Prostate gland (tissue), 2 donors: ENCODE data around the gene KCNT1.

Experiments used
- CTCF ChIP-seq, 4 experiments: fragments of 200-600 bp in 2 of 4; fragments of 450-650 bp in 2 of 4; sonication (generic) in 2 of 4; IDR thresholded peaks; 1 replicate in 3 of 4; 2 replicates in 1 of 4; pipeline ENCODE4 v1.5.1; 2016 to 2019; ENCODE audit warnings: antibody characterized with exemption in 4 of 4, mild to moderate bottlenecking in 2 of 4, moderate library complexity in 2 of 4
- POLR2A ChIP-seq: fragments of 450-650 bp; IDR thresholded peaks from one replicate; pipeline ENCODE4 v1.6.1; 2016; ENCODE audit warnings: antibody characterized with exemption, mild to moderate bottlenecking
- POLR2AphosphoS5 ChIP-seq: sonication (generic); formaldehyde crosslinking; IDR thresholded peaks from one replicate; pipeline ENCODE4 v1.6.1; 2017; ENCODE audit warnings: antibody characterized with exemption

GRCh38 chr9:135692410-135692809 lies 9.6 kb upstream of the KCNT1 start:
- TF ChIP-seq CTCF (IDR thresholded peaks at IDR 0.05), result no peak
- TF ChIP-seq POLR2A, result no peak
- TF ChIP-seq POLR2AphosphoS5, result no peak
